BJ (cell line): ENCODE results near the gene PCMTD2. TPM values are rescaled to one million over a fixed set of nuclear protein-coding genes. Genes with fewer than 3 reads are reported as not detected.

Experiments
- CTCF ChIA-PET: fragments of 350-600 bp; formaldehyde crosslinking; extraction: SDS; loops from one replicate; lab custom pipeline; 2021; ENCODE audit warnings: antibody characterized with exemption, inconsistent platforms; lab: Yijun Ruan, JAX
- POLR2A ChIA-PET: fragments of 300-600 bp; sonication (Branson Sonifier 250); formaldehyde crosslinking; extraction: SDS; loops from one replicate; lab custom pipeline; 2021; ENCODE audit warnings: antibody characterized with exemption; lab: Charles Lee
- DNase-seq: peaks from one replicate; pipeline ENCODE4 v3.0.0-alpha.2; 2011; ENCODE audit warnings: low read depth
- H3K27me3 ChIP-seq: 2 replicates; pipeline ENCODE4 v1.6.0; 2011; ENCODE audit warnings: low read length; ENCODE audit not compliant: control insufficient read depth, insufficient read depth
- H3K36me3 ChIP-seq: 2 replicates; pipeline ENCODE4 v1.5.1; 2011; ENCODE audit warnings: low read length; ENCODE audit not compliant: control insufficient read depth, insufficient read depth
- H3K4me3 ChIP-seq: 2 replicates; pipeline ENCODE4 v1.5.1; 2011; ENCODE audit warnings: low read depth, mild to moderate bottlenecking, control low read depth, low read length
- CTCF ChIP-seq: IDR thresholded peaks from 2 replicates; pipeline ENCODE4 v1.5.1; 2011; ENCODE audit warnings: low read depth, mild to moderate bottlenecking, control low read depth, inconsistent platforms, low read length, moderate library complexity; ENCODE audit not compliant: insufficient read depth
- polyA plus RNA-seq: library from polyadenylated mRNA; depleted of rRNA; stranded (reverse); fragments of >200 nt; gene quantifications from 2 replicates; pipeline ENCODE4 v1.2.3, GENCODE V29; 2011

Gene PCMTD2
- polyA plus RNA-seq, 1 experiment = 34.4 TPM

GRCh38 chr20:64210656-64211369 is 44.7 kb upstream of the PCMTD2 start:
- no peak for DNase-seq
- no peak for TF ChIP-seq CTCF
- peaks cover 7% of the 10 kb centered on the region for H3K27me3 ChIP-seq
- ChIA-PET CTCF (no interaction called here), POLR2A (no interaction called here)
- no peaks in the 10 kb centered on the region for H3K36me3 ChIP-seq
- H3K4me3 ChIP-seq = no peak overlapping the region

- peaks cover 7% of the 10 kb centered on the region for H3K27me3 ChIP-seq
- CTCF ChIA-PET = interaction anchor here (0.6 to 1.6 kb wide), 2 partner anchors 12 to 1030 kb away, joined by 3 to 4 read pairs; no protein-coding TSS in a partner anchor
- H3K4me3 ChIP-seq = no peak overlapping the region
- H3K36me3 ChIP-seq = no peaks in the 10 kb centered on the region
- no peak for TF ChIP-seq CTCF
- no peak for DNase-seq
- POLR2A ChIA-PET = interaction anchor here (0.6 kb wide), 1 partner anchor 43 kb away, joined by 4 read pairs; no protein-coding TSS in a partner anchor
Measured at GRCh38 chr20:64211874-64212658, 43.5 kb upstream of the PCMTD2 start.

GRCh38 chr20:64212755-64213154 is 42.8 kb upstream of the PCMTD2 start:
- peaks cover 7% of the 10 kb centered on the region for H3K27me3 ChIP-seq
- DNase-seq = no peak
- H3K4me3 ChIP-seq = no peak overlapping the region
- TF ChIP-seq CTCF = no peak
- POLR2A ChIA-PET = interaction anchor here (0.6 kb wide), 1 partner anchor 42 kb away, joined by 4 read pairs; no protein-coding TSS in a partner anchor
- CTCF ChIA-PET = interaction anchor here (0.6 to 1.6 kb wide), 2 partner anchors 11 to 1031 kb away, joined by 3 to 4 read pairs; no protein-coding TSS in a partner anchor
- no peaks in the 10 kb centered on the region for H3K36me3 ChIP-seq

GRCh38 chr20:64214113-64214512 is 41.4 kb upstream of the PCMTD2 start:
- Histone ChIP-seq H3K27me3 (peaks cover 11% of the 10 kb centered on the region), H3K4me3 (no peak overlapping the region), H3K36me3 (no peaks in the 10 kb centered on the region)
- POLR2A ChIA-PET = no interaction called here
- DNase-seq = no peak
- CTCF ChIA-PET = interaction anchor here (1.6 kb wide), 1 partner anchor 10 kb away, joined by 4 read pairs; no protein-coding TSS in a partner anchor
- no peak for TF ChIP-seq CTCF

- peaks cover 15% of the 10 kb centered on the region for H3K27me3 ChIP-seq
- no peak for TF ChIP-seq CTCF
- no peak overlapping the region for H3K4me3 ChIP-seq
- no peak for DNase-seq
- ChIA-PET CTCF (interaction anchor here (1.3 kb wide), 1 partner anchor 9 kb away, joined by 4 read pairs; no protein-coding TSS in a partner anchor), POLR2A (no interaction called here)
- no peaks in the 10 kb centered on the region for H3K36me3 ChIP-seq
Measured at GRCh38 chr20:64214952-64215351, 40.6 kb upstream of the PCMTD2 start.
